Activated naive CD4-positive, alpha-beta T cell treated with Interleukin-2 at 50 U/mL for 16 hours (primary cell): ENCODE measurements around the gene C4orf17.

ENCODE experiments used
- DNase-seq: peaks from one replicate; pipeline ENCODE4 v3.0.0-alpha.2; 2020

Gene C4orf17

GRCh38 chr4:99540277-99540939 is 29.6 kb downstream of the C4orf17 start:
- no peak for DNase-seq

- no peak for DNase-seq
Observed at GRCh38 chr4:99552872-99553271, 42.1 kb downstream of the C4orf17 start.

- DNase-seq: peak; percentile 96
Observed at GRCh38 chr4:99563310-99564186, 52.7 kb downstream of the C4orf17 start, which contains the start of gene TRMT10A. Gene TRMT10A, minus strand, starts transcription at chr4:99564039. Its CDS starts 4,701 bp downstream, at chr4:99559338.

GRCh38 chr4:99564921-99565320 is 54.1 kb downstream of the C4orf17 start:
- no peak for DNase-seq

GRCh38 chr4:99571883-99572282 is 61.1 kb downstream of the C4orf17 start:
- no peak for DNase-seq

- DNase-seq: no peak
Observed at GRCh38 chr4:99572527-99573240, 61.9 kb downstream of the C4orf17 start.

GRCh38 chr4:99573735-99574368 is 63.0 kb downstream of the C4orf17 start:
- DNase-seq: no peak

- no peak for DNase-seq
Observed at GRCh38 chr4:99574530-99575324, 63.9 kb downstream of the C4orf17 start, which contains the start of gene MTTP. Gene MTTP, plus strand, starts transcription at chr4:99574824. Its CDS starts 86 bp downstream, at chr4:99574910.

GRCh38 chr4:99578714-99579113 is 67.9 kb downstream of the C4orf17 start:
- no peak for DNase-seq

GRCh38 chr4:99585516-99585915 is 74.7 kb downstream of the C4orf17 start:
- DNase-seq: no peak

GRCh38 chr4:99586322-99586721 is 75.5 kb downstream of the C4orf17 start:
- DNase-seq: no peak

GRCh38 chr4:99586797-99587196 is 76.0 kb downstream of the C4orf17 start:
- no peak for DNase-seq

- DNase-seq: no peak
Observed at GRCh38 chr4:99587309-99587708, 76.5 kb downstream of the C4orf17 start.

- DNase-seq: no peak
Observed at GRCh38 chr4:99587803-99588202, 77.0 kb downstream of the C4orf17 start.

GRCh38 chr4:99591757-99592156 is 80.9 kb downstream of the C4orf17 start:
- DNase-seq: no peak
